ENCODE results near the gene NPIPA1. TPM values are rescaled to one million over a fixed set of nuclear protein-coding genes. Genes with fewer than 3 reads are reported as not detected.
"Not testable (repeated sequence)": the region's sequence is repeated elsewhere in the genome, so short reads cannot be mapped to it uniquely, and the experiment has no call there.

NPIPA1 gene
- total RNA-seq (2014; rRNA removed; shearing (Covaris generic)), result 19.7 and 37.0 TPM in 2 replicates

- DNase-seq (ENCODE audit: low spot score); in situ Hi-C loops (cut with HindIII; ENCODE audit: low sequenced_read_pairs): not testable (repeated sequence)
Measured at GRCh38 chr16:14937143-14937542, at the start of gene NPIPA1. TSS of gene NPIPA1 (plus strand) at chr16:14937443. CDS start at chr16:14937443, 0 bp downstream.

- in situ Hi-C loops (cut with HindIII; ENCODE audit: low sequenced_read_pairs); DNase-seq (ENCODE audit: low spot score): not testable (repeated sequence)
Measured at GRCh38 chr16:14892111-14892510, 45.1 kb upstream of the NPIPA1 start.

GRCh38 chr16:14895382-14895781, 41.9 kb upstream of the NPIPA1 start:
- in situ Hi-C loops (cut with HindIII; ENCODE audit: low sequenced_read_pairs); DNase-seq (ENCODE audit: low spot score): not testable (repeated sequence)

- in situ Hi-C loops (cut with HindIII; ENCODE audit: low sequenced_read_pairs); DNase-seq (ENCODE audit: low spot score): not testable (repeated sequence)
Measured at GRCh38 chr16:14896023-14896422, 41.2 kb upstream of the NPIPA1 start.

GRCh38 chr16:14897006-14897664, 40.1 kb upstream of the NPIPA1 start:
- in situ Hi-C loops (cut with HindIII; ENCODE audit: low sequenced_read_pairs); DNase-seq (ENCODE audit: low spot score): not testable (repeated sequence)

GRCh38 chr16:14898162-14898561, 39.1 kb upstream of the NPIPA1 start:
- in situ Hi-C loops (cut with HindIII; ENCODE audit: low sequenced_read_pairs); DNase-seq (ENCODE audit: low spot score): not testable (repeated sequence)

- DNase-seq (ENCODE audit: low spot score); in situ Hi-C loops (cut with HindIII; ENCODE audit: low sequenced_read_pairs): not testable (repeated sequence)
Measured at GRCh38 chr16:14903191-14903957, 33.9 kb upstream of the NPIPA1 start.

- in situ Hi-C loops (cut with HindIII; ENCODE audit: low sequenced_read_pairs); DNase-seq (ENCODE audit: low spot score): not testable (repeated sequence)
Measured at GRCh38 chr16:14909744-14910143, 27.5 kb upstream of the NPIPA1 start.

- in situ Hi-C loops (cut with HindIII; ENCODE audit: low sequenced_read_pairs); DNase-seq (ENCODE audit: low spot score): not testable (repeated sequence)
Measured at GRCh38 chr16:14910833-14911629, 26.2 kb upstream of the NPIPA1 start.

GRCh38 chr16:14911954-14912353, 25.3 kb upstream of the NPIPA1 start:
- in situ Hi-C loops (cut with HindIII; ENCODE audit: low sequenced_read_pairs); DNase-seq (ENCODE audit: low spot score): not testable (repeated sequence)

- in situ Hi-C loops (cut with HindIII; ENCODE audit: low sequenced_read_pairs), result not testable (repeated sequence)
Measured at GRCh38 chr16:14912588-14912987, 24.7 kb upstream of the NPIPA1 start.

GRCh38 chr16:14918504-14918903, 18.7 kb upstream of the NPIPA1 start:
- DNase-seq (ENCODE audit: low spot score), result not testable (repeated sequence)

More at GRCh38 chr16:14912588-14912987, 24.7 kb upstream of the NPIPA1 start:
- DNase-seq (ENCODE audit: low spot score), result not testable (repeated sequence)

GRCh38 chr16:14919837-14920600, 17.2 kb upstream of the NPIPA1 start:
- in situ Hi-C loops (cut with HindIII; ENCODE audit: low sequenced_read_pairs); DNase-seq (ENCODE audit: low spot score): not testable (repeated sequence)

More at GRCh38 chr16:14918504-14918903, 18.7 kb upstream of the NPIPA1 start:
- in situ Hi-C loops (cut with HindIII; ENCODE audit: low sequenced_read_pairs), result not testable (repeated sequence)

GRCh38 chr16:14922285-14922684, 15.0 kb upstream of the NPIPA1 start:
- in situ Hi-C loops (cut with HindIII; ENCODE audit: low sequenced_read_pairs); DNase-seq (ENCODE audit: low spot score): not testable (repeated sequence)

- DNase-seq (ENCODE audit: low spot score); in situ Hi-C loops (cut with HindIII; ENCODE audit: low sequenced_read_pairs): not testable (repeated sequence)
Measured at GRCh38 chr16:14922968-14923367, 14.3 kb upstream of the NPIPA1 start.

GRCh38 chr16:14923394-14924088, 13.7 kb upstream of the NPIPA1 start:
- DNase-seq (ENCODE audit: low spot score); in situ Hi-C loops (cut with HindIII; ENCODE audit: low sequenced_read_pairs): not testable (repeated sequence)

- in situ Hi-C loops (cut with HindIII; ENCODE audit: low sequenced_read_pairs); DNase-seq (ENCODE audit: low spot score): not testable (repeated sequence)
Measured at GRCh38 chr16:14924359-14924758, 12.9 kb upstream of the NPIPA1 start.

GRCh38 chr16:14924982-14925381, 12.3 kb upstream of the NPIPA1 start:
- DNase-seq (ENCODE audit: low spot score); in situ Hi-C loops (cut with HindIII; ENCODE audit: low sequenced_read_pairs): not testable (repeated sequence)
